Endothelial cell of umbilical vein (primary cell): ENCODE results near the gene ELF3. TPM values are rescaled to one million over a fixed set of nuclear protein-coding genes. Genes with fewer than 3 reads are reported as not detected.

Source experiments
- BruUV-seq: library from RNA; stranded (reverse); fragments of 400-500 nt; replicated peaks from 2 replicates; lab custom pipeline; 2021; lab: Mats Ljungman, UMichigan
- CTCF ChIA-PET: fragments of 300-600, 350-600 bp; sonication (Branson Sonifier 250); formaldehyde crosslinking; loops from one replicate; lab custom pipeline; 2021; ENCODE audit warnings: antibody characterized with exemption, inconsistent platforms; lab: Charles Lee
- POLR2A ChIA-PET: fragments of 300-600, 350-600 bp; sonication (Branson Sonifier 250); formaldehyde crosslinking; loops from one replicate; lab custom pipeline; 2021; ENCODE audit warnings: antibody characterized with exemption, inconsistent platforms; lab: Charles Lee
- DNase-seq: peaks from one replicate; pipeline ENCODE4 v3.0.0-alpha.2; 2011; ENCODE audit warnings: low read depth, low spot score
- FAIRE-seq: peaks from 2 replicates; lab custom pipeline; 2011; peaks lifted over from hg19 to GRCh38; lab: Jason Lieb, UNC
- H2AFZ ChIP-seq: 2 replicates; pipeline ENCODE4 v1.6.0; 2012; ENCODE audit warnings: low read depth, low read length, control low read depth, inconsistent platforms
- H3K27ac ChIP-seq: 2 replicates; pipeline ENCODE4 v1.5.1; 2011; ENCODE audit warnings: low read depth, mild to moderate bottlenecking, control low read depth, low read length, moderate library complexity; ENCODE audit not compliant: insufficient read depth
- H3K27me3 ChIP-seq, 2 experiments: 2 replicates each; pipeline versions ENCODE4 v1.6.0 to v1.6.1; 2011; ENCODE audit warnings: low read length in 2 of 2, mixed read lengths in 1 of 2; ENCODE audit not compliant: control insufficient read depth in 2 of 2, insufficient read depth in 2 of 2
- H3K36me3 ChIP-seq, 2 experiments: 2 replicates in 1 of 2; 3 replicates in 1 of 2; pipeline ENCODE4 v1.5.1; 2011; ENCODE audit warnings: low read length in 2 of 2, mild to moderate bottlenecking in 1 of 2, moderate library complexity in 1 of 2; ENCODE audit not compliant: control insufficient read depth in 2 of 2, insufficient read depth in 2 of 2; ENCODE audit errors: extremely low read depth in 1 of 2
- H3K4me1 ChIP-seq: 3 replicates; pipeline ENCODE4 v1.5.1; 2011; ENCODE audit warnings: mild to moderate bottlenecking, low read length; ENCODE audit not compliant: control insufficient read depth, insufficient read depth; ENCODE audit errors: extremely low read depth
- H3K4me2 ChIP-seq: 2 replicates; pipeline ENCODE4 v1.6.1; 2011; ENCODE audit warnings: low read length, control low read depth, mixed read lengths; ENCODE audit not compliant: insufficient read depth
- H3K4me3 ChIP-seq, 3 experiments: fragments of 200-600 bp in 1 of 3; sonication (generic), shearing (Covaris generic) in 1 of 3; replicated peaks in 1 of 3; 2 replicates each; pipeline ENCODE4 v1.5.1; 2011 to 2016; ENCODE audit warnings: control low read depth in 3 of 3, low read length in 3 of 3, mild to moderate bottlenecking in 2 of 3, inconsistent platforms in 1 of 3, low read depth in 1 of 3, moderate library complexity in 1 of 3; ENCODE audit not compliant: insufficient read depth in 1 of 3
- H3K79me2 ChIP-seq: 2 replicates; pipeline ENCODE4 v1.6.0; 2012; ENCODE audit warnings: low read length, inconsistent platforms; ENCODE audit not compliant: control insufficient read depth, insufficient read depth
- H3K9ac ChIP-seq: replicated peaks from 2 replicates; pipeline ENCODE3; 2011; ENCODE audit warnings: low read length, control low read depth; ENCODE audit not compliant: insufficient read depth; ENCODE audit errors: extremely low read depth
- H3K9me1 ChIP-seq: replicated peaks from 3 replicates; pipeline ENCODE4 v1.6.0; 2011; ENCODE audit warnings: mild to moderate bottlenecking, low read length; ENCODE audit not compliant: control insufficient read depth, insufficient read depth; ENCODE audit errors: extremely low read depth
- H3K9me3 ChIP-seq: replicated peaks from 2 replicates; pipeline ENCODE4 v1.5.1; 2012; ENCODE audit warnings: low read length, inconsistent platforms; ENCODE audit not compliant: control insufficient read depth, insufficient read depth
- H4K20me1 ChIP-seq: replicated peaks from 2 replicates; pipeline ENCODE3; 2011; ENCODE audit warnings: mild to moderate bottlenecking, low read length; ENCODE audit not compliant: control insufficient read depth, insufficient read depth; ENCODE audit errors: extremely low read depth
- CTCF ChIP-seq, 2 donors: IDR thresholded peaks; 1 replicate in 1 of 2; 2 replicates in 1 of 2; pipeline ENCODE4 v1.5.1; 2011; ENCODE audit warnings: low read length in 2 of 2, mild to moderate bottlenecking in 2 of 2, moderate library complexity in 2 of 2, control low read depth in 1 of 2, inconsistent platforms in 1 of 2, low read depth in 1 of 2; ENCODE audit not compliant: insufficient read depth in 1 of 2; ENCODE audit errors: extremely low read depth in 1 of 2
- EZH2 ChIP-seq: IDR thresholded peaks from 2 replicates; pipeline ENCODE4 v1.6.1; 2012; ENCODE audit warnings: borderline replicate concordance, low read depth, mild to moderate bottlenecking, moderate library complexity, low read length, inconsistent platforms; ENCODE audit not compliant: severe bottlenecking
- FOS ChIP-seq: IDR thresholded peaks from 2 replicates; pipeline ENCODE4 v1.6.1; 2011; ENCODE audit warnings: mild to moderate bottlenecking, low read length, moderate library complexity, borderline replicate concordance; ENCODE audit not compliant: insufficient read depth
- GATA2 ChIP-seq: IDR thresholded peaks from 2 replicates; pipeline ENCODE4 v1.7.0; 2011; ENCODE audit warnings: low read depth, mild to moderate bottlenecking, moderate library complexity, mixed read lengths, low read length; ENCODE audit not compliant: insufficient read length, insufficient read depth
- JUN ChIP-seq: IDR thresholded peaks from 2 replicates; pipeline ENCODE4 v1.6.1; 2011; ENCODE audit warnings: borderline replicate concordance, low read depth; ENCODE audit not compliant: insufficient read length, insufficient read depth
- MAX ChIP-seq: IDR thresholded peaks from 2 replicates; pipeline ENCODE4 v1.6.1; 2011; ENCODE audit not compliant: insufficient read depth, insufficient read length
- MYC ChIP-seq: IDR thresholded peaks from one replicate; pipeline ENCODE4 v1.6.1; 2011; ENCODE audit warnings: mild to moderate bottlenecking, low read depth, low read length
- POLR2AphosphoS5 ChIP-seq: IDR thresholded peaks from 2 replicates; pipeline ENCODE4 v1.6.1; 2012; ENCODE audit warnings: low read depth, mild to moderate bottlenecking, control low read depth, low read length, moderate library complexity; ENCODE audit not compliant: insufficient read depth
- dilution Hi-C: fragments of 300-500 bp; cut with MboI; formaldehyde crosslinking; loops from one replicate; pipeline ENCODE4 v1.15.0; 2019; ENCODE audit warnings: low sequenced_read_pairs; ENCODE audit not compliant: extremely low pct_ligation_motif_present
- intact Hi-C: fragments of 100-400 bp; cut with micrococcal nuclease; formaldehyde crosslinking; loops from one replicate; pipeline ENCODE4 v1.10.0; 2022
- polyA plus RNA-seq, 4 experiments: library from polyadenylated mRNA; depleted of rRNA in 3 of 4; stranded (reverse) in 3 of 4; unstranded in 1 of 4; fragments of >200 nt; gene quantifications; 2 replicates each; pipeline versions ENCODE4 v1.2.1 to v1.2.3, GENCODE V29; 2011 to 2012; ENCODE audit warnings: missing spikeins in 1 of 4
- total RNA-seq: library from RNA; stranded (reverse); gene quantifications from 2 replicates; pipeline ENCODE4 v1.2.3, GENCODE V29; 2021

Gene ELF3
- total and polyA plus RNA-seq, 2 donors (not counting 3 experiments of a cell fraction or from before 2014, with no cell fraction given), result 0.07 to 0.29 TPM

GRCh38 chr1:202002507-202002906 is 7.9 kb upstream of the ELF3 start:
- FAIRE-seq (no peak), DNase-seq (no peak)
- no TSS peak for BruUV-seq
- POLR2A ChIA-PET, result no interaction called here
- Histone ChIP-seq H3K9ac (no peak overlapping the region), H3K9me1 (no peaks in the 10 kb centered on the region), H3K4me3 (no peak overlapping the region), H3K4me1 (peaks cover 3% of the 10 kb centered on the region), H3K4me2 (no peak overlapping the region), H3K27ac (no peak overlapping the region), H3K9me3 (no peaks in the 10 kb centered on the region), H4K20me1 (no peaks in the 10 kb centered on the region), H3K27me3 (no peaks in the 10 kb centered on the region), H3K36me3 (peaks cover 17 to 26% of the 10 kb centered on the region in 2 experiments), H2AFZ (no peak overlapping the region), H3K79me2 (no peaks in the 10 kb centered on the region)
- CTCF ChIA-PET, result no interaction called here
- intact Hi-C loops (no loop called here), dilution Hi-C loops (no loop called here)
- TF ChIP-seq MAX (no peak), FOS (no peak), EZH2 (no peak), GATA2 (no peak), MYC (no peak), POLR2AphosphoS5 (no peak), JUN (no peak), CTCF (IDR thresholded peaks at IDR 0.05; ENCODE audit: extremely low read depth in 1 of 2, insufficient read depth in 1 of 2, low read depth in 1 of 2, low read length in 2 of 2) (no peak)
